RWPE1 (cell line): ENCODE data around the gene CCDC198.

Experiments used
- CTCF ChIA-PET: fragments of 350-600 bp; sonication (Branson Sonifier 250); formaldehyde crosslinking; extraction: SDS; loops from one replicate; lab custom pipeline; 2021; lab: Yijun Ruan, JAX
- POLR2A ChIA-PET: fragments of 400-600 bp; formaldehyde crosslinking; extraction: SDS; loops from one replicate; lab custom pipeline; 2020; ENCODE audit warnings: antibody characterized with exemption; ENCODE audit not compliant: low non-redundant PET; lab: Yijun Ruan, JAX
- DNase-seq: peaks from one replicate; pipeline ENCODE4 v3.0.0; 2012; ENCODE audit warnings: low spot score
- H3K27ac ChIP-seq: fragments of 450-650 bp; 2 replicates; pipeline ENCODE4 v1.5.1; 2017
- TF ChIP-seq, protein P1 (sequence below): fragments of 450-650 bp; conservative IDR thresholded peaks from 2 replicates; pipeline ENCODE4 v1.5.1; 2017; ENCODE audit warnings: low read depth, mild to moderate bottlenecking

Gene CCDC198

DNA sequence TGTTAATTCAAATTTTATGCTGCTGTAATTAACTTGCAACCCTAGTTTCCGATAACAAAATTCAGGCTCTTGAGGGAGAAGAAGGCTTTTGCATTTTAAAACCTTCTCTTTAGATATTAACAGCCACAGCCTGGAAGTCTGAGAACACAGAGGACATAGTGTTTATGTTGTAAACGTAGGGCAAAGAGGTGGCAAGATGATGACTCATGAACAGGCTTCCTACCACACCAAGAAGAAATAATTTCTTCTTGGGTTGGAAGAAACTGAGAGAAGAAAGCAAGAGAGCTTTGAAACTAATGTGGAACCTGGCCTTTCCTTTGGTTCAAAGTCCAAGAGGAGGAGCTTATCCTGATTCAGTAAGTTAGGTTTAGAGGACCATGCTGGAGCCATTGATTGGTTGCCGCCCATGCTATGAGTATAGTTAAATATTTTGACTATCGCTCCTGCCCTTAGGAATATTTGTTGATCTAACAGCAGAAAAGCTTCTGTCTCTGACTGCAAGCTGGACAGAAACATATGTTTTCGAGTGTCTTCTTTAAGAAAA is 31.8 kb downstream of the CCDC198 start:
- TF ChIP-seq, protein P1, sequence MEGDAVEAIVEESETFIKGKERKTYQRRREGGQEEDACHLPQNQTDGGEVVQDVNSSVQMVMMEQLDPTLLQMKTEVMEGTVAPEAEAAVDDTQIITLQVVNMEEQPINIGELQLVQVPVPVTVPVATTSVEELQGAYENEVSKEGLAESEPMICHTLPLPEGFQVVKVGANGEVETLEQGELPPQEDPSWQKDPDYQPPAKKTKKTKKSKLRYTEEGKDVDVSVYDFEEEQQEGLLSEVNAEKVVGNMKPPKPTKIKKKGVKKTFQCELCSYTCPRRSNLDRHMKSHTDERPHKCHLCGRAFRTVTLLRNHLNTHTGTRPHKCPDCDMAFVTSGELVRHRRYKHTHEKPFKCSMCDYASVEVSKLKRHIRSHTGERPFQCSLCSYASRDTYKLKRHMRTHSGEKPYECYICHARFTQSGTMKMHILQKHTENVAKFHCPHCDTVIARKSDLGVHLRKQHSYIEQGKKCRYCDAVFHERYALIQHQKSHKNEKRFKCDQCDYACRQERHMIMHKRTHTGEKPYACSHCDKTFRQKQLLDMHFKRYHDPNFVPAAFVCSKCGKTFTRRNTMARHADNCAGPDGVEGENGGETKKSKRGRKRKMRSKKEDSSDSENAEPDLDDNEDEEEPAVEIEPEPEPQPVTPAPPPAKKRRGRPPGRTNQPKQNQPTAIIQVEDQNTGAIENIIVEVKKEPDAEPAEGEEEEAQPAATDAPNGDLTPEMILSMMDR: no peak
- H3K27ac ChIP-seq: no peak overlapping the region
- DNase-seq: no peak
- ChIA-PET POLR2A (no interaction called here), CTCF (no interaction called here)

- ChIA-PET POLR2A (no interaction called here), CTCF (no interaction called here)
- TF ChIP-seq, protein P1: no peak
- no peak overlapping the region for H3K27ac ChIP-seq
- no peak for DNase-seq
Measured at GRCh38 chr14:57435923-57436322, 57.7 kb downstream of the CCDC198 start.

GRCh38 chr14:57420986-57421385 is 72.7 kb downstream of the CCDC198 start:
- TF ChIP-seq, protein P1: no peak
- POLR2A ChIA-PET: no interaction called here
- no peak for DNase-seq
- CTCF ChIA-PET: no interaction called here
- H3K27ac ChIP-seq: no peak overlapping the region

DNA sequence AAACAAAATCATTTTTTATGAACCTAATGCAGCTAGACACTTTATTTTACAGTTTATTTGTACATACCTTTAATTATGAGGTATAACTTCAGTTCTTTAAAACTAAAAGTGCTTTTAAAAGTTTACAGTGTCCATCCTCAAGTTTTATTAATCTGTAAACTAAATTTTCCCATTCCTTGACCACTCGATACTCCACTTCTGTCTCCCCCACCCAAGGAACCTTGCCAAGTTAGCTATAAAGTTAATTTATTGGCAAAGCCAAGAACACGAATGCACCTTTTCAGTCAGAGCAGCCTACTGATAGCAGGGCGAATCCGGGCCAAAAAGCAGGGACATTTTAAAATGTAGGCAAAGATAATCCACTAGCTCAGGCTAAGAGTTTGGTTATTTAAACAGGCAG is 73.6 kb downstream of the CCDC198 start:
- CTCF ChIA-PET: no interaction called here
- DNase-seq: no peak
- TF ChIP-seq, protein P1: no peak
- H3K27ac ChIP-seq: no peak overlapping the region
- POLR2A ChIA-PET: no interaction called here
